GM13977 (cell line): ENCODE measurements around the gene PTPRG.

Source experiments
- DNase-seq: peaks from one replicate; pipeline ENCODE4 v3.0.0; 2012; ENCODE audit warnings: low spot score
- CTCF ChIP-seq: IDR thresholded peaks from 2 replicates; pipeline ENCODE4 v1.5.1; 2012; ENCODE audit warnings: mild to moderate bottlenecking, control low read depth; ENCODE audit not compliant: insufficient read depth; ENCODE audit errors: extremely low read depth, missing control alignments
- in situ Hi-C: fragments of 300-500 bp; cut with MboI; formaldehyde crosslinking; loops from one replicate; pipeline ENCODE4 v1.12.0; 2022; ENCODE audit warnings: low sequenced_read_pairs, low pct_unique_long_range_greater_than_20kb, mixed read lengths, inconsistent platforms; ENCODE audit not compliant: unreplicated experiment

The PTPRG gene

GRCh38 chr3:61664105-61664482, 102.7 kb downstream of the PTPRG start:
- in situ Hi-C loops: no loop called here
- no peak for DNase-seq
- TF ChIP-seq CTCF: no peak

- no peak for TF ChIP-seq CTCF
- in situ Hi-C loops: no loop called here
- DNase-seq: no peak
Observed at GRCh38 chr3:61665121-61665520, 103.8 kb downstream of the PTPRG start.

GRCh38 chr3:61665987-61666386, 104.6 kb downstream of the PTPRG start:
- in situ Hi-C loops: no loop called here
- TF ChIP-seq CTCF: no peak
- no peak for DNase-seq

GRCh38 chr3:61666615-61667330, 105.4 kb downstream of the PTPRG start:
- no peak for TF ChIP-seq CTCF
- in situ Hi-C loops: no loop called here
- no peak for DNase-seq

GRCh38 chr3:61667383-61667782, 106.0 kb downstream of the PTPRG start:
- no peak for DNase-seq
- in situ Hi-C loops: no loop called here
- no peak for TF ChIP-seq CTCF

- TF ChIP-seq CTCF: no peak
- in situ Hi-C loops: no loop called here
- DNase-seq: no peak
Observed at GRCh38 chr3:61667814-61668213, 106.4 kb downstream of the PTPRG start.
